ENCODE measurements around the gene P2RY2.

The P2RY2 gene

GRCh38 chr11:73237471-73238290, 19.6 kb downstream of the P2RY2 start:
- TF ChIP-seq, protein P1, sequence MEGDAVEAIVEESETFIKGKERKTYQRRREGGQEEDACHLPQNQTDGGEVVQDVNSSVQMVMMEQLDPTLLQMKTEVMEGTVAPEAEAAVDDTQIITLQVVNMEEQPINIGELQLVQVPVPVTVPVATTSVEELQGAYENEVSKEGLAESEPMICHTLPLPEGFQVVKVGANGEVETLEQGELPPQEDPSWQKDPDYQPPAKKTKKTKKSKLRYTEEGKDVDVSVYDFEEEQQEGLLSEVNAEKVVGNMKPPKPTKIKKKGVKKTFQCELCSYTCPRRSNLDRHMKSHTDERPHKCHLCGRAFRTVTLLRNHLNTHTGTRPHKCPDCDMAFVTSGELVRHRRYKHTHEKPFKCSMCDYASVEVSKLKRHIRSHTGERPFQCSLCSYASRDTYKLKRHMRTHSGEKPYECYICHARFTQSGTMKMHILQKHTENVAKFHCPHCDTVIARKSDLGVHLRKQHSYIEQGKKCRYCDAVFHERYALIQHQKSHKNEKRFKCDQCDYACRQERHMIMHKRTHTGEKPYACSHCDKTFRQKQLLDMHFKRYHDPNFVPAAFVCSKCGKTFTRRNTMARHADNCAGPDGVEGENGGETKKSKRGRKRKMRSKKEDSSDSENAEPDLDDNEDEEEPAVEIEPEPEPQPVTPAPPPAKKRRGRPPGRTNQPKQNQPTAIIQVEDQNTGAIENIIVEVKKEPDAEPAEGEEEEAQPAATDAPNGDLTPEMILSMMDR (IDR thresholded peaks at IDR 0.05; ENCODE audit: borderline replicate concordance, control extremely low read depth, extremely low read depth, insufficient read depth, missing control alignments), result no peak
- in situ Hi-C loops (cut with MboI; ENCODE audit: low sequenced_read_pairs, unreplicated experiment), result no loop called here
- DNase-seq (ENCODE audit: low spot score), result no peak

- no peak for DNase-seq (ENCODE audit: low spot score)
- in situ Hi-C loops (cut with MboI; ENCODE audit: low sequenced_read_pairs, unreplicated experiment), result no loop called here
- TF ChIP-seq, protein P1 (IDR thresholded peaks at IDR 0.05; ENCODE audit: borderline replicate concordance, control extremely low read depth, extremely low read depth, insufficient read depth, missing control alignments), result no peak
These were observed 21.0 kb downstream of the P2RY2 start for GRCh38 chr11:73239111-73239521.

GRCh38 chr11:73239571-73240189, 21.6 kb downstream of the P2RY2 start:
- in situ Hi-C loops (cut with MboI; ENCODE audit: low sequenced_read_pairs, unreplicated experiment), result no loop called here
- no peak for DNase-seq (ENCODE audit: low spot score)

GRCh38 chr11:73240190-73240781, 22.2 kb downstream of the P2RY2 start:
- DNase-seq (ENCODE audit: low spot score), result no peak
- TF ChIP-seq, protein P1 (IDR thresholded peaks at IDR 0.05; ENCODE audit: borderline replicate concordance, control extremely low read depth, extremely low read depth, insufficient read depth, missing control alignments), result no peak
- in situ Hi-C loops (cut with MboI; ENCODE audit: low sequenced_read_pairs, unreplicated experiment), result no loop called here

More at GRCh38 chr11:73239571-73240189, 21.6 kb downstream of the P2RY2 start:
- TF ChIP-seq, protein P1 (IDR thresholded peaks at IDR 0.05; ENCODE audit: borderline replicate concordance, control extremely low read depth, extremely low read depth, insufficient read depth, missing control alignments), result no peak

DNA sequence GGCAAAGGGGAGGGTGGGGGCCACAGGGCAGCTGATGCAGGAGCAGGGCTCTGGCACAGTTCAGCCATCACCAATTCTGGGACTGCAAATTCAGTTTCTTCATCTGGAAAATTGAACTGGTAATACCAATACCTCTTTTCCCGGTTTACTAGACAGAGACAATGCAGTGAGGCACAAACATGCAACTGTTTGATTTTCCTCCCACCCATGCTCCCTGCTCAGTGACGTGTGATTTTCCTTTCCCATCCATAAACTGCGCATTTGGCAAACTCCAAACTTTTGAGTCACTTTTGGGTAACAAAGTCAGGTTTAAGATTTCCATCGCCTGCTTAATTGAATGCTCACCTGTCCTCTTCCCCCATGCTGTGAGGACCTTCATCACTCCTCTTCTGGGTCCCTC, 23.2 kb downstream of the P2RY2 start:
- TF ChIP-seq, protein P1 (IDR thresholded peaks at IDR 0.05; ENCODE audit: borderline replicate concordance, control extremely low read depth, extremely low read depth, insufficient read depth, missing control alignments), result no peak
- DNase-seq (ENCODE audit: low spot score), result no peak
- in situ Hi-C loops (cut with MboI; ENCODE audit: low sequenced_read_pairs, unreplicated experiment), result no loop called here

GRCh38 chr11:73242251-73243092, 24.4 kb downstream of the P2RY2 start:
- TF ChIP-seq, protein P1 (IDR thresholded peaks at IDR 0.05; ENCODE audit: borderline replicate concordance, control extremely low read depth, extremely low read depth, insufficient read depth, missing control alignments), result peak; percentile 95
- in situ Hi-C loops (cut with MboI; ENCODE audit: low sequenced_read_pairs, unreplicated experiment), result no loop called here
- DNase-seq (ENCODE audit: low spot score), result peak; percentile 86

Data from GM13976 (cell line).